ENCODE data around the gene FAM50B. TPM values are rescaled to one million over a fixed set of nuclear protein-coding genes. Genes with fewer than 3 reads are reported as not detected.
A peak's percentile ranks its signal among the peaks of the same experiment; 100 is the strongest.

Gene FAM50B
- total and polyA plus RNA-seq, 2 of the 13 experiments (the other 11 are each of a cell fraction or from before 2014, with no cell fraction given), result 0.05 TPM; not detected in 1

GRCh38 chr6:3869632-3870527, 20.7 kb downstream of the FAM50B start (continued):
- TF ChIP-seq, protein P1, sequence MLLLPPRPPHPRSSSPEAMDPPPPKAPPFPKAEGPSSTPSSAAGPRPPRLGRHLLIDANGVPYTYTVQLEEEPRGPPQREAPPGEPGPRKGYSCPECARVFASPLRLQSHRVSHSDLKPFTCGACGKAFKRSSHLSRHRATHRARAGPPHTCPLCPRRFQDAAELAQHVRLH (CRISPR knock-in tag; IDR thresholded peaks at IDR 0.05; ENCODE audit: borderline replicate concordance, low read depth), result 0 out of 2 replicates have a peak, but pooled peaks have one; percentile 67
- TF ChIP-seq ZBTB20 (CRISPR knock-in tag; IDR thresholded peaks at IDR 0.05; ENCODE audit: borderline replicate concordance, low read depth) (0 out of 2 replicates have a peak, but pooled peaks have one; percentile 11), SOX6 (IDR thresholded peaks at IDR 0.05) (no peak), SOX6 (CRISPR knock-in tag; IDR thresholded peaks at IDR 0.05) (peak; percentile 79), CAMTA2 (CRISPR knock-in tag; IDR thresholded peaks at IDR 0.05; ENCODE audit: borderline replicate concordance) (no peak), ZNF878 (CRISPR knock-in tag; IDR thresholded peaks at IDR 0.05) (peak; percentile 81; the same call in 1 of the 2 replicates), PITX1 (CRISPR knock-in tag; IDR thresholded peaks at IDR 0.05) (peak; percentile 49), NRL (CRISPR knock-in tag; IDR thresholded peaks at IDR 0.05; ENCODE audit: borderline replicate concordance) (0 out of 2 replicates have a peak, but pooled peaks have one; percentile 81), SP5 (CRISPR knock-in tag; IDR thresholded peaks at IDR 0.05; ENCODE audit: borderline replicate concordance, low read depth) (peak; percentile 92), HNRNPUL1 (IDR thresholded peaks at IDR 0.05; ENCODE audit: low read depth, low read length) (no peak), STAG1 (CRISPR knock-in tag; IDR thresholded peaks at IDR 0.05) (peak; percentile 27; the same call in 1 of the 2 replicates), ZKSCAN8 (CRISPR knock-in tag; IDR thresholded peaks at IDR 0.05; ENCODE audit: borderline replicate concordance) (0 out of 2 replicates have a peak, but pooled peaks have one; percentile 25), ZBTB3 (CRISPR knock-in tag; IDR thresholded peaks at IDR 0.05; ENCODE audit: borderline replicate concordance, low read depth) (0 out of 2 replicates have a peak, but pooled peaks have one; percentile 1), SP4 (CRISPR knock-in tag; IDR thresholded peaks at IDR 0.05) (0 out of 2 replicates have a peak, but pooled peaks have one; percentile 22), RARA (CRISPR knock-in tag; IDR thresholded peaks at IDR 0.05) (peak; percentile 76), ZNF772 (CRISPR knock-in tag; IDR thresholded peaks at IDR 0.05) (peak; percentile 36; the same call in 1 of the 2 replicates), MIER2 (CRISPR knock-in tag; IDR thresholded peaks at IDR 0.05) (0 out of 2 replicates have a peak, but pooled peaks have one; percentile 39), ZFP62 (CRISPR knock-in tag; IDR thresholded peaks at IDR 0.05) (no peak; the same call in 1 of the 2 replicates), ZNF788 (CRISPR knock-in tag; IDR thresholded peaks at IDR 0.05; ENCODE audit: borderline replicate concordance) (no peak; the same call in 1 of the 2 replicates), AGO2 (optimal IDR thresholded peaks at IDR 0.05; ENCODE audit: low read depth, low read length) (no peak), ZNF629 (CRISPR knock-in tag; conservative IDR thresholded peaks at IDR 0.05) (peak; percentile 39; the same call in 1 of the 2 replicates), ZNF343 (CRISPR knock-in tag; IDR thresholded peaks at IDR 0.05) (no peak), ISX (CRISPR knock-in tag; conservative IDR thresholded peaks at IDR 0.05) (no peak), TARDBP (CRISPR knock-in tag; IDR thresholded peaks at IDR 0.05) (peak; percentile 50; the same call in 1 of the 2 replicates)
- TF ChIP-seq, protein P2, sequence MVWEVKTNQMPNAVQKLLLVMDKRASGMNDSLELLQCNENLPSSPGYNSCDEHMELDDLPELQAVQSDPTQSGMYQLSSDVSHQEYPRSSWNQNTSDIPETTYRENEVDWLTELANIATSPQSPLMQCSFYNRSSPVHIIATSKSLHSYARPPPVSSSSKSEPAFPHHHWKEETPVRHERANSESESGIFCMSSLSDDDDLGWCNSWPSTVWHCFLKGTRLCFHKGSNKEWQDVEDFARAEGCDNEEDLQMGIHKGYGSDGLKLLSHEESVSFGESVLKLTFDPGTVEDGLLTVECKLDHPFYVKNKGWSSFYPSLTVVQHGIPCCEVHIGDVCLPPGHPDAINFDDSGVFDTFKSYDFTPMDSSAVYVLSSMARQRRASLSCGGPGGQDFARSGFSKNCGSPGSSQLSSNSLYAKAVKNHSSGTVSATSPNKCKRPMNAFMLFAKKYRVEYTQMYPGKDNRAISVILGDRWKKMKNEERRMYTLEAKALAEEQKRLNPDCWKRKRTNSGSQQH (CRISPR knock-in tag; IDR thresholded peaks at IDR 0.05; ENCODE audit: low read depth), result 0 out of 2 replicates have a peak, but pooled peaks have one; percentile 20
- TF ChIP-seq, protein P3, sequence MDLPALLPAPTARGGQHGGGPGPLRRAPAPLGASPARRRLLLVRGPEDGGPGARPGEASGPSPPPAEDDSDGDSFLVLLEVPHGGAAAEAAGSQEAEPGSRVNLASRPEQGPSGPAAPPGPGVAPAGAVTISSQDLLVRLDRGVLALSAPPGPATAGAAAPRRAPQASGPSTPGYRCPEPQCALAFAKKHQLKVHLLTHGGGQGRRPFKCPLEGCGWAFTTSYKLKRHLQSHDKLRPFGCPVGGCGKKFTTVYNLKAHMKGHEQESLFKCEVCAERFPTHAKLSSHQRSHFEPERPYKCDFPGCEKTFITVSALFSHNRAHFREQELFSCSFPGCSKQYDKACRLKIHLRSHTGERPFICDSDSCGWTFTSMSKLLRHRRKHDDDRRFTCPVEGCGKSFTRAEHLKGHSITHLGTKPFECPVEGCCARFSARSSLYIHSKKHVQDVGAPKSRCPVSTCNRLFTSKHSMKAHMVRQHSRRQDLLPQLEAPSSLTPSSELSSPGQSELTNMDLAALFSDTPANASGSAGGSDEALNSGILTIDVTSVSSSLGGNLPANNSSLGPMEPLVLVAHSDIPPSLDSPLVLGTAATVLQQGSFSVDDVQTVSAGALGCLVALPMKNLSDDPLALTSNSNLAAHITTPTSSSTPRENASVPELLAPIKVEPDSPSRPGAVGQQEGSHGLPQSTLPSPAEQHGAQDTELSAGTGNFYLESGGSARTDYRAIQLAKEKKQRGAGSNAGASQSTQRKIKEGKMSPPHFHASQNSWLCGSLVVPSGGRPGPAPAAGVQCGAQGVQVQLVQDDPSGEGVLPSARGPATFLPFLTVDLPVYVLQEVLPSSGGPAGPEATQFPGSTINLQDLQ (CRISPR knock-in tag; IDR thresholded peaks at IDR 0.05), result no peak

Measured in HepG2 (cell line).